ENCODE results near the gene HEPACAM2.

HEPACAM2 gene

GRCh38 chr7:93203496-93203895 lies 22.8 kb downstream of the HEPACAM2 start:
- no peak for DNase-seq (ENCODE audit: low read depth in 1 of 2, low spot score in 1 of 2)

- DNase-seq (ENCODE audit: low read depth in 1 of 2, low spot score in 1 of 2), result no peak
Measured at GRCh38 chr7:93202594-93203250, 23.5 kb downstream of the HEPACAM2 start.

GRCh38 chr7:93198472-93198871 lies 27.8 kb downstream of the HEPACAM2 start:
- DNase-seq (ENCODE audit: low read depth in 1 of 2, low spot score in 1 of 2), result no peak

- DNase-seq (ENCODE audit: low read depth in 1 of 2, low spot score in 1 of 2), result no peak
Measured at GRCh38 chr7:93196336-93196735, 29.9 kb downstream of the HEPACAM2 start.

GRCh38 chr7:93194386-93194785 lies 31.9 kb downstream of the HEPACAM2 start:
- DNase-seq (ENCODE audit: low read depth in 1 of 2, low spot score in 1 of 2), result no peak

- DNase-seq (ENCODE audit: low read depth in 1 of 2, low spot score in 1 of 2), result no peak
Measured at GRCh38 chr7:93188870-93189634, 37.2 kb downstream of the HEPACAM2 start.

GRCh38 chr7:93185303-93186027 lies 40.8 kb downstream of the HEPACAM2 start:
- DNase-seq (ENCODE audit: low read depth in 1 of 2, low spot score in 1 of 2), result no peak

GRCh38 chr7:93179173-93179572 lies 47.1 kb downstream of the HEPACAM2 start:
- no peak for DNase-seq (ENCODE audit: low read depth in 1 of 2, low spot score in 1 of 2)

GRCh38 chr7:93178213-93178612 lies 48.1 kb downstream of the HEPACAM2 start:
- DNase-seq (ENCODE audit: low read depth in 1 of 2, low spot score in 1 of 2), result no peak

- DNase-seq (ENCODE audit: low read depth in 1 of 2, low spot score in 1 of 2), result no peak
Measured at GRCh38 chr7:93176992-93177580, 49.2 kb downstream of the HEPACAM2 start.

GRCh38 chr7:93175219-93175618 lies 51.0 kb downstream of the HEPACAM2 start:
- no peak for DNase-seq (ENCODE audit: low read depth in 1 of 2, low spot score in 1 of 2)

- DNase-seq (ENCODE audit: low read depth in 1 of 2, low spot score in 1 of 2), result no peak
Measured at GRCh38 chr7:93172683-93173082, 53.6 kb downstream of the HEPACAM2 start.

GRCh38 chr7:93171606-93172226 lies 54.6 kb downstream of the HEPACAM2 start:
- no peak for DNase-seq (ENCODE audit: low read depth in 1 of 2, low spot score in 1 of 2)

GRCh38 chr7:93165447-93165846 lies 60.8 kb downstream of the HEPACAM2 start:
- no peak for DNase-seq (ENCODE audit: low read depth in 1 of 2, low spot score in 1 of 2)

GRCh38 chr7:93164766-93165165 lies 61.5 kb downstream of the HEPACAM2 start:
- DNase-seq (ENCODE audit: low read depth in 1 of 2, low spot score in 1 of 2), result no peak

- DNase-seq (ENCODE audit: low read depth in 1 of 2, low spot score in 1 of 2), result no peak
Measured at GRCh38 chr7:93161181-93161762, 65.0 kb downstream of the HEPACAM2 start.

- DNase-seq (ENCODE audit: low read depth in 1 of 2, low spot score in 1 of 2), result no peak
Measured at GRCh38 chr7:93160410-93160809, 65.9 kb downstream of the HEPACAM2 start.

- no peak for DNase-seq (ENCODE audit: low read depth in 1 of 2, low spot score in 1 of 2)
Measured at GRCh38 chr7:93159490-93159889, 66.8 kb downstream of the HEPACAM2 start.

- DNase-seq (ENCODE audit: low read depth in 1 of 2, low spot score in 1 of 2), result no peak
Measured at GRCh38 chr7:93156884-93157283, 69.4 kb downstream of the HEPACAM2 start.

GRCh38 chr7:93150200-93150835 lies 76.0 kb downstream of the HEPACAM2 start:
- no peak for DNase-seq (ENCODE audit: low read depth in 1 of 2, low spot score in 1 of 2)
